ENCODE data around the gene OR2C1. TPM values are rescaled to one million over a fixed set of nuclear protein-coding genes. Genes with fewer than 3 reads are reported as not detected.

The OR2C1 gene
- polyA plus RNA-seq (2013, experiment 1 of 2), result 0.08 TPM
- polyA plus RNA-seq (2013, experiment 2 of 2), result 0.04 TPM

- Histone ChIP-seq H4K8ac (ENCODE audit: low read depth, low read length) (no peak within 1 kb of the TSS), H2BK12ac (ENCODE audit: low read length) (no peak within 1 kb of the TSS), H3K36me3 (replicated peaks in 1 of 2; ENCODE audit: control insufficient read depth in 2 of 2, insufficient read depth in 2 of 2, low read length in 2 of 2) (no peaks in the 10 kb centered on the region), H3K14ac (ENCODE audit: low read length) (no peak within 1 kb of the TSS), H3K18ac (ENCODE audit: low read length) (no peak within 1 kb of the TSS), H2AK5ac (ENCODE audit: low read depth, low read length) (no peak within 1 kb of the TSS), H3K4me3 (ENCODE audit: low read length in 2 of 2) (peak within 1 kb of the TSS in 1 of 2 donors; percentile 60), H2BK15ac (ENCODE audit: low read length) (no peak within 1 kb of the TSS), H4K91ac (ENCODE audit: low read depth, low read length, poor library complexity) (no peak within 1 kb of the TSS), H3K9me3 (replicated peaks in 1 of 2; ENCODE audit: control insufficient read depth in 2 of 2, insufficient read depth in 1 of 2, low read depth in 1 of 2, low read length in 2 of 2) (peaks cover 0 to 7% of the 10 kb centered on the region in 2 donors), H3K4ac (ENCODE audit: low read length) (no peak within 1 kb of the TSS), H2BK5ac (ENCODE audit: low read length) (no peak within 1 kb of the TSS), H3K23ac (ENCODE audit: low read depth, low read length, poor library complexity) (no peak within 1 kb of the TSS), H3K79me1 (ENCODE audit: low read depth, low read length) (no peaks in the 10 kb centered on the region), H3K4me2 (ENCODE audit: insufficient read depth, low read length, poor library complexity, severe bottlenecking) (no peak within 1 kb of the TSS), H2AFZ (ENCODE audit: low read length) (no peak within 1 kb of the TSS), H3K27me3 (ENCODE audit: control insufficient read depth in 3 of 3, insufficient read depth in 3 of 3, low read depth in 1 of 3, low read length in 3 of 3) (no peaks in the 10 kb centered on the region), H3K27ac (replicated peaks; ENCODE audit: low read length) (no peak within 1 kb of the TSS), H3K9ac (ENCODE audit: low read depth, low read length, poor library complexity) (no peak within 1 kb of the TSS), H3K4me1 (ENCODE audit: control insufficient read depth in 2 of 2, insufficient read depth in 1 of 2, low read depth in 1 of 2, low read length in 2 of 2) (no peaks in the 10 kb centered on the region), H2BK120ac (ENCODE audit: low read depth, low read length) (no peak within 1 kb of the TSS)
- no peak for DNase-seq (ENCODE audit: low spot score)
- no CpG with 5 or more reads among the region's 3 CpGs for WGBS, 2 donors (ENCODE audit: extremely low coverage in 2 of 2, insufficient read length in 2 of 2, insufficient replicate concordance in 1 of 2)
Measured at GRCh38 chr16:3355589-3355988, at the start of gene OR2C1. OR2C1 (plus strand) TSS chr16:3355889; CDS start chr16:3355941, 52 bp downstream.

GRCh38 chr16:3306078-3306477 lies 49.6 kb upstream of the OR2C1 start:
- no peak overlapping the region for H3K14ac ChIP-seq (ENCODE audit: low read length)
- H2AFZ ChIP-seq (ENCODE audit: low read length), result peak overlapping the region; percentile 97
- H3K9ac ChIP-seq (ENCODE audit: low read depth, low read length, poor library complexity), result peak overlapping the region; percentile 95
- H2BK15ac ChIP-seq (ENCODE audit: low read length), result no peak overlapping the region
- H3K9me3 ChIP-seq (replicated peaks in 1 of 2; ENCODE audit: control insufficient read depth in 2 of 2, insufficient read depth in 1 of 2, low read depth in 1 of 2, low read length in 2 of 2), result peaks cover 35 to 64% of the 10 kb centered on the region in 2 donors
- peaks cover 3% of the 10 kb centered on the region for H3K79me1 ChIP-seq (ENCODE audit: low read depth, low read length)
- no peak overlapping the region for H3K4ac ChIP-seq (ENCODE audit: low read length)
- H3K4me2 ChIP-seq (ENCODE audit: insufficient read depth, low read length, poor library complexity, severe bottlenecking), result peak overlapping the region; percentile 92
- H3K36me3 ChIP-seq (replicated peaks in 1 of 2; ENCODE audit: control insufficient read depth in 2 of 2, insufficient read depth in 2 of 2, low read length in 2 of 2), result peaks cover 16 to 62% of the 10 kb centered on the region in 2 donors
- H3K23ac ChIP-seq (ENCODE audit: low read depth, low read length, poor library complexity), result peak overlapping the region; percentile 56
- WGBS, 2 donors (ENCODE audit: extremely low coverage in 2 of 2, insufficient read length in 2 of 2, insufficient replicate concordance in 1 of 2), result no CpG with 5 or more reads among the region's 11 CpGs
- peak overlapping the region; percentile 72 to 97 for H3K4me3 ChIP-seq (ENCODE audit: low read length in 2 of 2)
- no peak overlapping the region for H2BK5ac ChIP-seq (ENCODE audit: low read length)
- DNase-seq (ENCODE audit: low spot score), result no peak
- no peak overlapping the region for H4K8ac ChIP-seq (ENCODE audit: low read depth, low read length)
- H2AK5ac ChIP-seq (ENCODE audit: low read depth, low read length), result peak overlapping the region; percentile 57
- H3K27ac ChIP-seq (replicated peaks; ENCODE audit: low read length), result peak overlapping the region; percentile 82
- H2BK12ac ChIP-seq (ENCODE audit: low read length), result no peak overlapping the region
- no peaks in the 10 kb centered on the region for H3K27me3 ChIP-seq (ENCODE audit: control insufficient read depth in 3 of 3, insufficient read depth in 3 of 3, low read depth in 1 of 3, low read length in 3 of 3)
- no peak overlapping the region for H4K91ac ChIP-seq (ENCODE audit: low read depth, low read length, poor library complexity)
- peak overlapping the region; percentile 96 for H3K18ac ChIP-seq (ENCODE audit: low read length)
- no peak overlapping the region for H2BK120ac ChIP-seq (ENCODE audit: low read depth, low read length)
- peaks cover 0 to 3% of the 10 kb centered on the region in 2 donors for H3K4me1 ChIP-seq (ENCODE audit: control insufficient read depth in 2 of 2, insufficient read depth in 1 of 2, low read depth in 1 of 2, low read length in 2 of 2)

DNA sequence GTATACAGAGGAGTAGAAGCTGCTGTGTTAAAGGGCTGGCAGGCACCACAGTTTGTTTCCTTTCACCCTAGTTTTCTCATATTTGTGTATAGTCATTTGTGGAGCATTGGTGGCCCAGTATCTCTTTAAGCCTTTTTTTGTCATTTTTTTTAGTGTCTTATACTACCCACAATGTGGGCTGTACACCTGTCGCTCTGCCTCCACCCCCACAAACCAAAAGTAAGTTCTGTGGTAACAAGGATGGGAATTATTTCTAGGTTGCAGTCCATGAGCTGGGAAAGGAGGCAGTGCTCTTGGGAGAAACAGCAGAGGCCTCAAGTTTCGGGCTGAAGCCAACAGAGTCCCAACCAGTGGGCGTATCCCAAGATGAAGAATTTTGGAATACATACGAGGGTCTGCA lies 44.2 kb upstream of the OR2C1 start:
- Histone ChIP-seq H3K23ac (ENCODE audit: low read depth, low read length, poor library complexity) (no peak overlapping the region), H2BK120ac (ENCODE audit: low read depth, low read length) (no peak overlapping the region), H3K4me1 (ENCODE audit: control insufficient read depth in 2 of 2, insufficient read depth in 1 of 2, low read depth in 1 of 2, low read length in 2 of 2) (no peaks in the 10 kb centered on the region), H2BK5ac (ENCODE audit: low read length) (no peak overlapping the region), H4K8ac (ENCODE audit: low read depth, low read length) (no peak overlapping the region), H3K9me3 (replicated peaks in 1 of 2; ENCODE audit: control insufficient read depth in 2 of 2, insufficient read depth in 1 of 2, low read depth in 1 of 2, low read length in 2 of 2) (peaks cover 58 to 96% of the 10 kb centered on the region in 2 donors), H2BK12ac (ENCODE audit: low read length) (no peak overlapping the region), H3K79me1 (ENCODE audit: low read depth, low read length) (no peaks in the 10 kb centered on the region), H3K14ac (ENCODE audit: low read length) (no peak overlapping the region), H2AK5ac (ENCODE audit: low read depth, low read length) (no peak overlapping the region), H3K27me3 (ENCODE audit: control insufficient read depth in 3 of 3, insufficient read depth in 3 of 3, low read depth in 1 of 3, low read length in 3 of 3) (no peaks in the 10 kb centered on the region), H3K4ac (ENCODE audit: low read length) (no peak overlapping the region), H3K4me3 (ENCODE audit: low read length in 2 of 2) (no peak overlapping the region), H3K9ac (ENCODE audit: low read depth, low read length, poor library complexity) (no peak overlapping the region), H3K4me2 (ENCODE audit: insufficient read depth, low read length, poor library complexity, severe bottlenecking) (no peak overlapping the region), H4K91ac (ENCODE audit: low read depth, low read length, poor library complexity) (no peak overlapping the region), H3K18ac (ENCODE audit: low read length) (no peak overlapping the region), H2BK15ac (ENCODE audit: low read length) (no peak overlapping the region), H3K36me3 (replicated peaks in 1 of 2; ENCODE audit: control insufficient read depth in 2 of 2, insufficient read depth in 2 of 2, low read length in 2 of 2) (peaks cover 44 to 98% of the 10 kb centered on the region in 2 donors), H3K27ac (replicated peaks; ENCODE audit: low read length) (no peak overlapping the region), H2AFZ (ENCODE audit: low read length) (no peak overlapping the region)
- WGBS, 2 donors (ENCODE audit: extremely low coverage in 2 of 2, insufficient read length in 2 of 2, insufficient replicate concordance in 1 of 2), result no CpG with 5 or more reads among the region's 4 CpGs
- DNase-seq (ENCODE audit: low spot score), result no peak

DNA sequence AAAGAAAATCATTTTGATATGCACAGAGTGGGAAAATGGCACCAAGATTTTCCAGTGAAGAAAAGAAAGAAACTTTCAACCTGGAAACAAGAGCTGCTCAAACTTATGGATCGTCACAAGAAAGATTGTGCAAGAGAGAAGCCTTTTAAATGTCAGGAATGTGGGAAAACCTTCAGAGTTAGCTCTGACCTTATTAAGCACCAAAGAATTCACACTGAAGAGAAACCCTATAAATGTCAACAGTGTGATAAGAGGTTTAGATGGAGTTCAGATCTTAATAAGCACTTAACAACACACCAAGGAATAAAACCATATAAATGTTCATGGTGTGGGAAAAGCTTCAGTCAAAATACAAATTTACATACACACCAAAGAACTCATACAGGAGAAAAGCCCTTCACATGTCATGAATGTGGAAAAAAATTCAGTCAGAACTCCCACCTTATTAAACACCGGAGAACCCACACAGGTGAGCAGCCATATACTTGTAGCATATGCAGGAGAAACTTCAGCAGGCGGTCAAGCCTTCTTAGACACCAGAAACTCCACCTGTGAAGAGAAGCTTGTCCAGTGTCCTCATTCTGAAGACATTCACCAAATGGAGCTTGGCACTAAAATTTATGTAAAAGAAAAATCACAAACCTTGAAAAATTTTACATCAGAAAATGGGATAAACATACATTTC lies 38.2 kb upstream of the OR2C1 start:
- Histone ChIP-seq H3K14ac (ENCODE audit: low read length) (no peak overlapping the region), H2AFZ (ENCODE audit: low read length) (no peak overlapping the region), H3K4me1 (ENCODE audit: control insufficient read depth in 2 of 2, insufficient read depth in 1 of 2, low read depth in 1 of 2, low read length in 2 of 2) (no peaks in the 10 kb centered on the region), H3K23ac (ENCODE audit: low read depth, low read length, poor library complexity) (no peak overlapping the region), H3K4me2 (ENCODE audit: insufficient read depth, low read length, poor library complexity, severe bottlenecking) (no peak overlapping the region), H4K91ac (ENCODE audit: low read depth, low read length, poor library complexity) (no peak overlapping the region), H2BK12ac (ENCODE audit: low read length) (no peak overlapping the region), H3K18ac (ENCODE audit: low read length) (no peak overlapping the region), H2BK5ac (ENCODE audit: low read length) (no peak overlapping the region), H2BK15ac (ENCODE audit: low read length) (no peak overlapping the region), H4K8ac (ENCODE audit: low read depth, low read length) (no peak overlapping the region), H3K4me3 (ENCODE audit: low read length in 2 of 2) (no peak overlapping the region), H3K79me1 (ENCODE audit: low read depth, low read length) (no peaks in the 10 kb centered on the region), H3K27ac (replicated peaks; ENCODE audit: low read length) (no peak overlapping the region), H3K4ac (ENCODE audit: low read length) (no peak overlapping the region), H3K27me3 (ENCODE audit: control insufficient read depth in 3 of 3, insufficient read depth in 3 of 3, low read depth in 1 of 3, low read length in 3 of 3) (no peaks in the 10 kb centered on the region), H3K9ac (ENCODE audit: low read depth, low read length, poor library complexity) (no peak overlapping the region), H2BK120ac (ENCODE audit: low read depth, low read length) (no peak overlapping the region), H3K36me3 (replicated peaks in 1 of 2; ENCODE audit: control insufficient read depth in 2 of 2, insufficient read depth in 2 of 2, low read length in 2 of 2) (peaks cover 42 to 68% of the 10 kb centered on the region in 2 donors), H3K9me3 (replicated peaks in 1 of 2; ENCODE audit: control insufficient read depth in 2 of 2, insufficient read depth in 1 of 2, low read depth in 1 of 2, low read length in 2 of 2) (peaks cover 61 to 78% of the 10 kb centered on the region in 2 donors), H2AK5ac (ENCODE audit: low read depth, low read length) (no peak overlapping the region)
- no CpG with 5 or more reads among the region's 3 CpGs for WGBS, 2 donors (ENCODE audit: extremely low coverage in 2 of 2, insufficient read length in 2 of 2, insufficient replicate concordance in 1 of 2)
- no peak for DNase-seq (ENCODE audit: low spot score)

Measured in neuronal stem cell (in vitro differentiated cells).